Nephron progenitor cell (in vitro differentiated cells): Measurements from ENCODE around the gene PRSS8.

Experiments
- DNase-seq: peaks from one replicate; pipeline ENCODE4 v3.0.0; 2021
- H3K27ac Mint-ChIP-seq: 2 replicates; pipeline ENCODE4 v1.8.0; 2021; ENCODE audit warnings: mild to moderate bottlenecking, moderate library complexity, mixed read lengths
- H3K27me3 Mint-ChIP-seq: 2 replicates; pipeline ENCODE4 v1.8.0; 2021; ENCODE audit warnings: mild to moderate bottlenecking, low read depth, mixed read lengths; ENCODE audit not compliant: poor library complexity
- H3K36me3 Mint-ChIP-seq: 2 replicates; pipeline ENCODE4 v1.8.0; 2021; ENCODE audit warnings: low read depth, mixed read lengths
- H3K4me1 Mint-ChIP-seq: 2 replicates; pipeline ENCODE4 v1.8.0; 2021; ENCODE audit warnings: mixed read lengths
- H3K4me3 Mint-ChIP-seq: 2 replicates; pipeline ENCODE4 v1.8.0; 2021; ENCODE audit warnings: mild to moderate bottlenecking, moderate library complexity, mixed read lengths
- H3K9me3 Mint-ChIP-seq: 2 replicates; pipeline ENCODE4 v1.8.0; 2021; ENCODE audit warnings: mild to moderate bottlenecking, moderate library complexity, mixed read lengths
- CTCF ChIP-seq: fragments of 200-600 bp; sonication (generic); IDR thresholded peaks from 2 replicates; pipeline ENCODE4 v1.5.0; 2021; ENCODE audit warnings: antibody characterized with exemption

PRSS8 gene

GRCh38 chr16:31093132-31093703 is 42.3 kb downstream of the PRSS8 start:
- H3K27ac Mint-ChIP-seq, result no peak overlapping the region
- no peak for TF ChIP-seq CTCF
- peak; percentile 41 for DNase-seq
- peaks cover 24% of the 10 kb centered on the region for H3K4me1 Mint-ChIP-seq
- H3K27me3 Mint-ChIP-seq, result peaks cover 4% of the 10 kb centered on the region
- peak overlapping the region; percentile 99 for H3K4me3 Mint-ChIP-seq
- peaks cover 9% of the 10 kb centered on the region for H3K36me3 Mint-ChIP-seq
- peaks cover 10% of the 10 kb centered on the region for H3K9me3 Mint-ChIP-seq

GRCh38 chr16:31092330-31092729 is 43.2 kb downstream of the PRSS8 start:
- Mint-ChIP-seq H3K27me3 (peaks cover 4% of the 10 kb centered on the region), H3K36me3 (peaks cover 9% of the 10 kb centered on the region), H3K4me1 (peaks cover 24% of the 10 kb centered on the region), H3K27ac (no peak overlapping the region), H3K9me3 (peaks cover 10% of the 10 kb centered on the region), H3K4me3 (peak overlapping the region; percentile 99)
- DNase-seq, result no peak
- no peak for TF ChIP-seq CTCF

- H3K36me3 Mint-ChIP-seq, result peaks cover 10% of the 10 kb centered on the region
- no peak for DNase-seq
- H3K4me1 Mint-ChIP-seq, result peaks cover 21% of the 10 kb centered on the region
- H3K27me3 Mint-ChIP-seq, result peaks cover 6% of the 10 kb centered on the region
- no peak for TF ChIP-seq CTCF
- no peak overlapping the region for H3K4me3 Mint-ChIP-seq
- no peak overlapping the region for H3K27ac Mint-ChIP-seq
- peaks cover 3% of the 10 kb centered on the region for H3K9me3 Mint-ChIP-seq
Observed at GRCh38 chr16:31090540-31090939, 45.0 kb downstream of the PRSS8 start.

- H3K27ac Mint-ChIP-seq, result no peak overlapping the region
Observed at GRCh38 chr16:31089199-31089598, 46.3 kb downstream of the PRSS8 start.

GRCh38 chr16:31088459-31089183 is 46.9 kb downstream of the PRSS8 start, which contains the start of gene PRSS53:
TSS of gene PRSS53 (minus strand) at chr16:31088943. CDS start at chr16:31088809, 134 bp downstream.
- Mint-ChIP-seq H3K36me3 (peaks cover 14% of the 10 kb centered on the region), H3K9me3 (no peaks in the 10 kb centered on the region), H3K27me3 (peaks cover 3% of the 10 kb centered on the region), H3K4me1 (peaks cover 12% of the 10 kb centered on the region), H3K4me3 (no peak within 1 kb of the TSS), H3K27ac (no peak within 1 kb of the TSS)
- TF ChIP-seq CTCF, result no peak
- no peak for DNase-seq

More at GRCh38 chr16:31089199-31089598, 46.3 kb downstream of the PRSS8 start:
- H3K9me3 Mint-ChIP-seq, result no peaks in the 10 kb centered on the region
- peaks cover 14% of the 10 kb centered on the region for H3K36me3 Mint-ChIP-seq
- DNase-seq, result no peak
- TF ChIP-seq CTCF, result no peak
- peaks cover 7% of the 10 kb centered on the region for H3K27me3 Mint-ChIP-seq
- H3K4me3 Mint-ChIP-seq, result no peak overlapping the region
- peaks cover 18% of the 10 kb centered on the region for H3K4me1 Mint-ChIP-seq
